ACC112 (cell line): ENCODE measurements around the gene ITGA4.

Experiments used
- H2AFZ ChIP-seq: fragments of 200-600 bp; sonication (generic); one replicate; pipeline ENCODE4 v1.6.0; 2017; ENCODE audit warnings: antibody characterized with exemption, low read length; ENCODE audit not compliant: unreplicated experiment
- H3K27ac ChIP-seq: fragments of 200-600 bp; sonication (generic); 2 replicates; pipeline ENCODE4 v1.5.1; 2014; ENCODE audit warnings: low read depth, mild to moderate bottlenecking, antibody characterized with exemption, low read length, moderate library complexity
- H3K27me3 ChIP-seq: fragments of 200-600 bp; sonication (generic); 2 replicates; pipeline ENCODE4 v1.6.1; 2014; ENCODE audit warnings: mild to moderate bottlenecking, antibody characterized with exemption, low read length, moderate library complexity, mixed read lengths; ENCODE audit not compliant: insufficient read depth
- H3K36me3 ChIP-seq: fragments of 200-600 bp; sonication (generic); 2 replicates; pipeline ENCODE4 v1.6.1; 2016; ENCODE audit warnings: mild to moderate bottlenecking, antibody characterized with exemption, low read length, moderate library complexity, mixed read lengths; ENCODE audit not compliant: insufficient read depth
- H3K4me1 ChIP-seq: fragments of 200-600 bp; sonication (generic); one replicate; pipeline ENCODE4 v1.6.1; 2016; ENCODE audit warnings: low read length, mixed read lengths; ENCODE audit not compliant: insufficient read depth, unreplicated experiment, control insufficient read depth
- H3K4me3 ChIP-seq: fragments of 200-600 bp; sonication (generic); 2 replicates; pipeline ENCODE4 v1.5.1; 2014; ENCODE audit warnings: mild to moderate bottlenecking, low read depth, low read length
- H3K79me2 ChIP-seq: fragments of 200-600 bp; sonication (generic); one replicate; pipeline ENCODE4 v1.6.0; 2016; ENCODE audit warnings: low read length; ENCODE audit not compliant: control insufficient read depth, unreplicated experiment, insufficient read depth

Gene ITGA4

DNA sequence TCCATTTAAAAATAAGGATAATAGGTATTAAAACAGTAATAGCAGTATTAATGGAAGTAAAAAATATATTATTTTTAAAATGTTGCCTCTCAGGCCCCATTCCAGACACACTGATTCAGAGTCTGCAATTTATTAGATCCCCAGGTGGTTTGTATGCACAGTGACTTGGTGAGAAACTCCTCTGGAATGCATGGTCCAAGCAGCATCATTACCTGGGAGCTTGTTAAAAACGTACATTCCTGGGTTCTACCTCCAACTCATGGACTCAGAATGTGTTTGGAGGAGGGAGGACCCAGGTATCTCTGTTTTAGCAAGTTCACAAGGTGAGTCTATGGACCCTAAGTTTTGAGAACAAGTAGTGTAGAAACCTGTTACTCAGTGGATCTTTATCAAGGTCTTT, 95.6 kb downstream of the ITGA4 start:
- Histone ChIP-seq H3K4me1 (no peaks in the 10 kb centered on the region), H3K4me3 (no peak overlapping the region), H3K36me3 (no peaks in the 10 kb centered on the region), H3K27me3 (no peaks in the 10 kb centered on the region), H3K27ac (no peak overlapping the region), H3K79me2 (no peaks in the 10 kb centered on the region), H2AFZ (no peak overlapping the region)

DNA sequence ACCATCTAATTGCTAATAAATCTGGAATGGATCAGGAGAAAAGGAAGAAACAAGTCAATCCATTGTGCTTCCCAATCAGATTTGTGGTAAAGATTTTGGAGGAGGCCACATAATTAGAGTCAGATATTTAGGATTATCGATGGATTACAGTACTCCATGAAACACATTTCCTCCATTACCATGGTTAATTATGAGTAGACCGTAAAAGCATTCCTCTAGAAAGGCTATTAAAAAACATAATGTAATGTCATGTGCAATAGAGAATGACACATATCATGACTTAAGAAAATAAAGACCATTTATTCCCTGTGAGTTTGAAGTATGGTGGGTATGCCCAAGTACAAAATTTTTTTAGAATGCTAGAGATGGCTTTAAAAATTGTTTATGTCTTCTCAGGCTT, 96.1 kb downstream of the ITGA4 start:
- Histone ChIP-seq H3K4me3 (no peak overlapping the region), H3K79me2 (no peaks in the 10 kb centered on the region), H3K4me1 (no peaks in the 10 kb centered on the region), H3K27ac (no peak overlapping the region), H2AFZ (no peak overlapping the region), H3K36me3 (no peaks in the 10 kb centered on the region), H3K27me3 (no peaks in the 10 kb centered on the region)

DNA sequence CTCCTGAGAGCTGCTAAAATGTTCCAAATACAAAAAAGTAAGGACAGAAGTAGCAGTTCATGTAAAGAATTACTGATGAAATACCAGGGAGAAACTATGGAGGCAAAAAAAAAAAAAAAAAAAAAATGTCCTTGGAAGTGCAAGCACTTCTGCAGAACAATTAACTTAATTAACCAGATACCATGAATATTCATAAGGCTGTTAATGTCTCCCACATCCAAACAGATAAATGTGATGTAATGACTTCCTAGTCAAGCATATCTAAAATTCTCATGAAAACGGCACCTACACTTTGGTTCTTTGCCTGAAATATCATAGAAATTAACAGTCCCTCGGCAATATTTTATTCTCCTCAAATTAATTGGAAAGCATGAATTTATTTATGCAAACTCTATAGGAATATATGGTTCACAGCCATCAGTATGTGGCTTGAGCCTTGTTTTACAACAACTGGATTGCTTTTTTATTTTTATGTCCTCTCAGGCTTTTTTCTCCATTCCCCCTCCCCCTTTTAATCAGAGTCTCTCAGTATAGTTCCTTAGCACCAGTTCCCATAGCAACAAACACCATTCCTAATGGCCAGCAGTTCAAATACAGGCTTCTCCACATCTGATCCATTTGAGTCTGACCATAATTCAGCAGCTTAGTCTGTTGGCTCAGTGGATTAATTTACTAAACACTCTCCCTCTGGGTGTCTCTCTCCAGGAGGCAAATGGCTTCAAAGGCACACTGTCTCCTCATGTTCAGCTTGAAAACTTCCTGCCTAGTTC, 97.1 kb downstream of the ITGA4 start:
- H2AFZ ChIP-seq = no peak overlapping the region

DNA sequence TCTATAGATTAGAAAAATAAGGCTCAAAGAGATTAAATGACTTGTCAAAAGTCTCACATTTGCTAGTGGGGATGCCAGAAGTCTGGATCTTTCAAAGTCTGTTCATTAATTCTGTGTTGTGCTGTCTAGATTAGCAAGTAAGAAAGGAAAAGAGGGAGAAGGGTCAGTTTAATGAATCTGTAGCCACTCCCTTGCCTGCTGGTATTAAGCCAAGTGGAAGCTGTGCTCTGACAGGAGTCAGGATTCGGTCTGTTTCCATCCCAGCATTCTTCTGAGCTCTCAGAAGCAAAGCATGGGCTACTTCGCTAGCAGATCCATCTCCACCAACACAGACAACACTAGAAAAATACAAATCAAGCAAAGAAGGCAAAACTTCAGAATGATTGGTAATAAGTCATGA, 101.2 kb downstream of the ITGA4 start:
- no peaks in the 10 kb centered on the region for H3K36me3 ChIP-seq
- H2AFZ ChIP-seq = no peak overlapping the region
- H3K4me3 ChIP-seq = no peak overlapping the region
- no peaks in the 10 kb centered on the region for H3K79me2 ChIP-seq
- no peaks in the 10 kb centered on the region for H3K4me1 ChIP-seq
- H3K27me3 ChIP-seq = no peaks in the 10 kb centered on the region
- no peak overlapping the region for H3K27ac ChIP-seq

More for the DNA sequence above, 97.1 kb downstream of the ITGA4 start:
- H3K4me3 ChIP-seq = no peak overlapping the region
- no peak overlapping the region for H3K27ac ChIP-seq
- no peaks in the 10 kb centered on the region for H3K79me2 ChIP-seq
- no peaks in the 10 kb centered on the region for H3K36me3 ChIP-seq
- H3K4me1 ChIP-seq = no peaks in the 10 kb centered on the region
- no peaks in the 10 kb centered on the region for H3K27me3 ChIP-seq

DNA sequence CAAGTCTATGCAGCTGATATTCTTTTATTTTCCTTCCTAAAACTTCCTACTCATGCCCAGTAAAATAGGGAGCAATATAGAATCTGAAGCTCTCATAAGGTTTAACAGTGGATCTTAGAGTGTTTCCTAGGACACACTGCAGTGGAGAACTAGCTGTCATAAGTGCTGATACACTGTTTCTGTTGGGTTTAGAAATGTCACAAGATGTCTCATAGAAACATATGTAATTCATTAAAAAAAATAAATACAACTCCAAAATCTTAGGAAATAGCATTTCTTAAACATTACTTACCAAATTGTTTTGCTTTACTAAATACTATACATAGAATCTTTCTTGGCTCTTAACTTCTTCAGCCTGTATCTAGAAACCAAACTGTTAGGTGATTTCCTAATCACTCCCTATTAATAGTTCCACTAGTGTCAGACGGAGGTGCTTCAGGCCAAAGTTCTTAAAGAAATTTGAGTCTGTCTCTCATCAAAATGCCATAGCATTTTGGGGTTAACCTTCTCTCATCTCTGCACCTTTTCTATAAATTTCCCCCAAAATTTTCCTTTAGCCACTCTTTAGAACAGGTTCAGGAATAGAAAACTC, 106.0 kb downstream of the ITGA4 start:
- Histone ChIP-seq H3K4me1 (no peaks in the 10 kb centered on the region), H3K27me3 (no peaks in the 10 kb centered on the region), H3K36me3 (no peaks in the 10 kb centered on the region), H3K27ac (no peak overlapping the region), H3K4me3 (no peak overlapping the region), H3K79me2 (no peaks in the 10 kb centered on the region), H2AFZ (no peak overlapping the region)

DNA sequence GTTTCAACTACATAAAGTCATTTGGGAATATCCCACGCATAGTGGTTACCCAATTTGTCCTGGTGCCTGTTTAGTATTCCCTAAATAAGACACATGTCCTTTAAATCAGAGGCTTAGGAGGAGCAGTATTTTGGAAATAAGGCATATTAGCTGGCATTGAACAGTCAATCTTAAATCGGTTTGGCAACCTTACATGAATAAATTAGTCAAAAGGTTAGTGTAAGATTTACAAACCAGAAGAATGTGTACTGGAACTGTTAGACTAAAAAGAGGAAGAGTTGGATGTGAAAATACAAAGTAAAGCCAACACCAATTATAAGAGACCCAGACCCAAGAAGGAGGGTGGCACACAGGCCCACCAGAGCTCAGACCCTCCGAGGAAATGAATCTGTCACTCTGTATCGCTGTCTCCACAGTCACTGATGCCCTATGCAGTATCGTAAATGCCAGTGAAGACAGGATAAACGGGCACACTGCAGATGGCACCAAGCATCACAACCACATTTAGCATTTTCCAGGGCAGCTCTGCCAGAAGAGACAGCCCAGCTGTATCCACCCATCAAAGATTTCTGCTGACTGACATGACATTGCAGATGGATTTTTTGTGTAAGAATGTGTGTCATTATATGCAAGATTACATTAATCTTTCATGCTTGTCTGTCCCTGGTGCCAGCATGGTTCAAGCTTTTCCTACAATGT, 109.3 kb downstream of the ITGA4 start:
- H3K79me2 ChIP-seq = no peaks in the 10 kb centered on the region
- H3K27me3 ChIP-seq = no peaks in the 10 kb centered on the region
- H2AFZ ChIP-seq = no peak overlapping the region

DNA sequence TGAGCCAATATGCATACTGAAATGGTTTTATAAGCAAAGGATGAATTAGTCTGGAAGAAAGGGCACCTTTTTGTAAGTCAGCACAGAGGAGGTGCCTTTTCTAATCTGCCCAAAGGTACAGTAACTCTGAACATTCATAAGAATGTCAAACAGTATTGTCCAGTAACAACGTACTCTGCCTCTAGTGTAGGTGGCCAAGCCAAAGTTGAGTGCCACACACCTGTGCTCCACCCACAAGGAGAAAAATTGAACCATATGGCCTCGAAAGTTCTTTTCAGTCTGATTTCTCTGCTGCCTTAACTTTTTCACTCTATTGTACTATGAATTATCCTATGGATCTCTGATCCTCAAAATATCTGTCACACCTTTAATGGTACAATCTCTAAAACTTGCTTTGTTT, 112.9 kb downstream of the ITGA4 start:
- H3K36me3 ChIP-seq = no peaks in the 10 kb centered on the region
- no peak overlapping the region for H3K4me3 ChIP-seq
- H3K79me2 ChIP-seq = no peaks in the 10 kb centered on the region
- H3K27ac ChIP-seq = no peak overlapping the region
- H2AFZ ChIP-seq = no peak overlapping the region
- no peaks in the 10 kb centered on the region for H3K4me1 ChIP-seq
- no peaks in the 10 kb centered on the region for H3K27me3 ChIP-seq

More for the DNA sequence above, 109.3 kb downstream of the ITGA4 start:
- H3K36me3 ChIP-seq = no peaks in the 10 kb centered on the region
- H3K4me1 ChIP-seq = no peaks in the 10 kb centered on the region
- no peak overlapping the region for H3K4me3 ChIP-seq
- no peak overlapping the region for H3K27ac ChIP-seq

DNA sequence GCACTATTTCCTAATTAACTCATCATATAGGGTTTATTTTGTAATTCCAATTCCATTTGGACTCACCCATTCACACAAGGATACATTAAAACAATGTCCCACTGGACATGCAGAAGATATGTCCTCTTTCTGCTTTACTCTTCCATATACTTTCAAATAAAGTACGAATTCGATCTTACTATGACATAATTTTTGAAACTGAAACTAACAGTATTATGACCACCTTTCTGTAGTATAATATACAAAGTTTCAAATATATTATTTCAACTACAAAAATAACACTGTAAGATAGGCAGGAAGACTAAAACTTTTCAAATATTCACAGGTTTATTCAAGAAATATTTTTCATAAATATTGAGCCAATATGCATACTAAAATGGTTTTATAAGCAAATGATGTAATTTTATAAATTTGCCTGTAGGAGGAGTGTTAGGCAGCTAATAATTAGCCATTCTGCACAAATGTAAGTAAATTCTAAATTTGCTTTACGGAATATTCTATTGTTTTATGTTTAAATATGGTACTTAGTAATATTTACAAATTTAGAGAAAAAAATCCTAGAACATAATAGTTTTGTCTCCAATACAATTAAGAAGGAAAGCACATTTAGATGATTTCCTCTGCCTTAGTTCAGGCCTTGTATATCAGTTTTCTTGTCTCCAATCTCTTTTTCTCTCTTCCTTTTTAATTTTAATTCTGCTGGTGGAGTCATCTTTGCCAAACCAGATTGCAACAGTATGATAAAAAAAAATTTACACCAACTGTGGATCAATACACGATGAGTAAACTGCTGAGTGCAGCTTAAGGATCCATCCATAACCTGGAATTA, 113.9 kb downstream of the ITGA4 start:
- Histone ChIP-seq H3K4me3 (peak overlapping the region; percentile 34), H2AFZ (peak overlapping the region; percentile 57), H3K79me2 (no peaks in the 10 kb centered on the region), H3K36me3 (no peaks in the 10 kb centered on the region), H3K4me1 (no peaks in the 10 kb centered on the region), H3K27ac (no peak overlapping the region), H3K27me3 (no peaks in the 10 kb centered on the region)

DNA sequence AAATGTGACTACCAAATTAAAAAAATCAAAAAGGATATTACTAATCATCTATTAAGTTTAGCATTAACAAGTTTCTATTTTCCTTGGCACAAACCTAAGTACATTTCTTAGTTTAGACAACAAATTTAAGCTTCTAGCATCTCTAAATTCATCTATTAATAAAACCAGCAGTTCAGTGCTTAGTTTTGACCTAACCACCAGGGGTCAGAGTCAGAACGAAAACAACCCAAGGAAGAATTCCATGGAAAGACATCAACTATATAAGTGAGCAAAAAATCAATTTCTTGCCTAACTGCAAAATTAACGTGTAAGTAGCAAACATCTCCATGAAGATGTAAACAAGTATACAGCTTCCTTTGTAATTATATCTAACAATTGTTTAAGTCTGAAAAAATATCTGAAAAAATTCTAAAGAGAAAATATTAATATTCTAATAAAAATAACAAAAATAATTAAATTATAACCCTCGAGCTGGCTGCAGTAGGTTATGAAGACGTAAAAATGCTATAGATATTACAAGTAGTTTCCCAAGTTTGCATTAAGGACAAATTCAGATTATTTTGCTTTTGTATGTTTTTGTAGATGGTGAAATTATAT, 116.1 kb downstream of the ITGA4 start:
- Histone ChIP-seq H3K4me1 (no peaks in the 10 kb centered on the region), H3K27me3 (peaks cover 7% of the 10 kb centered on the region; the same call in 1 of the 2 replicates), H3K79me2 (no peaks in the 10 kb centered on the region), H3K27ac (no peak overlapping the region), H2AFZ (no peak overlapping the region), H3K36me3 (no peaks in the 10 kb centered on the region), H3K4me3 (no peak overlapping the region)

DNA sequence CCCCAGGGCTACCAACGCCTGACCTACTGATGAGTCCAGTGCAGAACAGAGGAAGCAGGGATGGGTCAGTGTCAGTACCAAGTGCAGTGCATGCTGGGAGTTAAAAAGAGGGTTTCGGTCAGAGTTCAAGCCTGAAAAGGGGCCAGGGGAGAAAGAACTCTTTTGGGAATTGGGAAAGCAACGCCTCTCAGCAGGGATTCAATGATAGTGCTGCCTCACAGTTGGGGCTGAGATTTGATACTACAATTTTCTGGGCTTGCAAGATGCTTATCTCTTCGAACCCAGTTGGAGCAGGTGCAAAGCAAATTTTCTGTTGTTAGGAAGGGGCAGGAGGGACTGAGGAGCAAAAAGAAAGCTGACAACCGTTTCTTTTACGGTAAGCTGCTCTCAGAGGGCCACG, 117.1 kb downstream of the ITGA4 start:
- no peak overlapping the region for H3K4me3 ChIP-seq
- H3K36me3 ChIP-seq = no peaks in the 10 kb centered on the region
- H3K27me3 ChIP-seq = peaks cover 7% of the 10 kb centered on the region; the same call in 1 of the 2 replicates
- no peak overlapping the region for H2AFZ ChIP-seq
- no peaks in the 10 kb centered on the region for H3K4me1 ChIP-seq
- H3K27ac ChIP-seq = no peak overlapping the region
- H3K79me2 ChIP-seq = no peaks in the 10 kb centered on the region
